SU-DHL-6 (cell line): ENCODE data around the gene RIOX2.

ENCODE experiments used
- H2AFZ ChIP-seq: fragments of 200-600 bp; sonication (generic); 2 replicates; pipeline ENCODE4 v1.6.1; 2014; ENCODE audit warnings: low read depth, mild to moderate bottlenecking, moderate library complexity, mixed read lengths, antibody characterized with exemption, low read length; ENCODE audit not compliant: severe bottlenecking
- H3F3A ChIP-seq: fragments of 200-600 bp; shearing (Covaris generic); 2 replicates; pipeline ENCODE4 v1.6.0; 2016; ENCODE audit warnings: antibody characterized with exemption, mild to moderate bottlenecking; ENCODE audit not compliant: insufficient read depth
- H3K27ac ChIP-seq: fragments of 200-600 bp; sonication (generic); 2 replicates; pipeline ENCODE4 v1.5.1; 2016; ENCODE audit warnings: low read depth, mild to moderate bottlenecking, low read length, moderate library complexity, mixed read lengths
- H3K27me3 ChIP-seq: fragments of 200-600 bp; sonication (generic), shearing (Covaris generic); 2 replicates; pipeline ENCODE4 v1.6.0; 2014; ENCODE audit warnings: mild to moderate bottlenecking, low read length
- H3K36me3 ChIP-seq: fragments of 200-600 bp; sonication (generic); 2 replicates; pipeline ENCODE4 v1.6.1; 2014; ENCODE audit warnings: mild to moderate bottlenecking, low read length, mixed read lengths
- H3K4me2 ChIP-seq: fragments of 300-600, 200-600 bp; shearing (Covaris generic), sonication (generic); 2 replicates; pipeline ENCODE4 v1.6.0; 2014; ENCODE audit warnings: low read length, low read depth, mild to moderate bottlenecking; ENCODE audit not compliant: poor library complexity, severe bottlenecking
- H3K4me3 ChIP-seq: fragments of 200-600 bp; sonication (generic); 2 replicates; pipeline ENCODE4 v1.5.1; 2014; ENCODE audit warnings: antibody characterized with exemption, low read length, mild to moderate bottlenecking, mixed read lengths; ENCODE audit not compliant: insufficient read depth, poor library complexity, severe bottlenecking
- H3K79me2 ChIP-seq: fragments of 200-600 bp; sonication (generic); 2 replicates; pipeline ENCODE4 v1.6.1; 2014; ENCODE audit warnings: mild to moderate bottlenecking, low read length, moderate library complexity; ENCODE audit not compliant: insufficient read depth
- H3K9ac ChIP-seq: fragments of 200-600 bp; sonication (generic); 2 replicates; pipeline ENCODE4 v1.7.0; 2014; ENCODE audit warnings: mild to moderate bottlenecking, low read length
- H3K9me2 ChIP-seq: fragments of 200-600 bp; sonication (generic); replicated peaks from 2 replicates; pipeline ENCODE4 v1.6.1; 2014; ENCODE audit warnings: low read length; ENCODE audit not compliant: insufficient read depth
- H3K9me3 ChIP-seq: fragments of 200-600 bp; sonication (generic); 2 replicates; pipeline ENCODE4 v1.6.1; 2014; ENCODE audit warnings: low read length, mixed read lengths; ENCODE audit not compliant: insufficient read depth
- H4K20me1 ChIP-seq: fragments of 200-600 bp; sonication (generic); 2 replicates; pipeline ENCODE4 v1.6.1; 2014; ENCODE audit warnings: low read depth, mild to moderate bottlenecking, antibody characterized with exemption, low read length, moderate library complexity, mixed read lengths
- CTCF ChIP-seq: fragments of 200-600 bp; sonication (generic); IDR thresholded peaks from one replicate; pipeline ENCODE4 v1.5.1; 2017; ENCODE audit warnings: antibody characterized with exemption, mild to moderate bottlenecking, low read length, moderate library complexity; ENCODE audit not compliant: insufficient read depth, poor library complexity, severe bottlenecking
- EZH2phosphoT487 ChIP-seq: fragments of 200-600 bp; sonication (generic), shearing (Covaris generic); conservative IDR thresholded peaks from 2 replicates; pipeline ENCODE4 v1.6.1; 2018; ENCODE audit warnings: mild to moderate bottlenecking, antibody characterized with exemption, low read length, moderate library complexity, mixed read lengths

Gene RIOX2

DNA sequence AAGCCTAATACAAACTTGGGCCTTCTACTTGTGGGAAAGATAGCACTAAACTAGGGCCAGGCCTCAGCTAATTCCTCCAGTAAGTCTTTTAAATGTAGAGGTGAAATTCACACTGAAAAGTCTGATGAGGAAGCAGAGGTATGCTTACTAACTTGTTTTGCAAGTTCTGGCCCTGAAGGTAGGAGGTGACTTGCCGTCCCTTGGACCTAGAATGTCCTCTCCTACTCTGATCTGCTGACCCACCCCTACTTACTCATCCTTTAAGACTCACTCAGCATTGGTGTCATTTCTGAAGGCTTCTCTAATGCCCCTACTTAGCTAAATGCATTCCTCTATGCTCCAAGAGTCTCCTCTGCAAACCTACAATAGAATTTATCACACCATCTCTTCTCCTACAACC is 19.4 kb downstream of the RIOX2 start:
- Histone ChIP-seq H3K4me3 (no peak overlapping the region), H4K20me1 (no peaks in the 10 kb centered on the region), H3F3A (no peaks in the 10 kb centered on the region), H3K36me3 (peaks cover 3% of the 10 kb centered on the region), H3K9me3 (no peaks in the 10 kb centered on the region), H2AFZ (no peak overlapping the region), H3K4me2 (no peak overlapping the region), H3K27me3 (no peaks in the 10 kb centered on the region), H3K27ac (no peak overlapping the region), H3K9ac (no peak overlapping the region), H3K79me2 (no peaks in the 10 kb centered on the region), H3K9me2 (no peaks in the 10 kb centered on the region)
- TF ChIP-seq CTCF (no peak), EZH2phosphoT487 (no peak)

GRCh38 chr3:97952280-97952679 is 20.0 kb downstream of the RIOX2 start:
- Histone ChIP-seq H3K9ac (no peak overlapping the region), H3K4me2 (no peak overlapping the region), H2AFZ (no peak overlapping the region), H3K36me3 (peaks cover 8% of the 10 kb centered on the region), H3K27ac (no peak overlapping the region), H3K79me2 (no peaks in the 10 kb centered on the region), H3K27me3 (no peaks in the 10 kb centered on the region), H4K20me1 (no peaks in the 10 kb centered on the region), H3K9me2 (no peaks in the 10 kb centered on the region), H3F3A (no peaks in the 10 kb centered on the region), H3K4me3 (no peak overlapping the region), H3K9me3 (no peaks in the 10 kb centered on the region)
- TF ChIP-seq EZH2phosphoT487 (no peak), CTCF (no peak)

DNA sequence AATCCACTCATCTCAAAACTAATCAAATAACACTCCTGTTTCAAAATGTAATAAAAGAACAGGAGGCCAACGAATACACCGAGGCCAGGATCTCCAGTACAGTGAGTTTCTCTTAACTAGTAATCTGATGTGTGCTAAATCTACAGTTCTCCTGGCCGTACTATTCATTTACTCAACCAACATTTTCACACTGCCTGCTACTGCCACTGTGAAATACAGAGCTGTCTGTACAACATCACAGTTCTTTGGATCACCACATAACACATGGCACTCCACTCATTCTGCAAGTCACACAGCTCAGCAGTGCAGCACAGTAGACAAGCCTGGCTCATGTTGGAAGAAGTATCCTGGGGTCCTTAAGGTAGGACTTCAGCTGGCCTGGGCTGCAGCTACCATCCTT is 21.9 kb downstream of the RIOX2 start:
- no peaks in the 10 kb centered on the region for H4K20me1 ChIP-seq
- no peaks in the 10 kb centered on the region for H3K79me2 ChIP-seq
- H3K9me3 ChIP-seq: no peaks in the 10 kb centered on the region
- TF ChIP-seq EZH2phosphoT487 (no peak), CTCF (no peak)
- H3K36me3 ChIP-seq: peaks cover 15% of the 10 kb centered on the region
- no peak overlapping the region for H2AFZ ChIP-seq
- no peak overlapping the region for H3K9ac ChIP-seq
- H3K9me2 ChIP-seq: no peaks in the 10 kb centered on the region
- no peaks in the 10 kb centered on the region for H3F3A ChIP-seq
- H3K4me2 ChIP-seq: no peak overlapping the region
- no peaks in the 10 kb centered on the region for H3K27me3 ChIP-seq
- no peak overlapping the region for H3K4me3 ChIP-seq
- no peak overlapping the region for H3K27ac ChIP-seq

DNA sequence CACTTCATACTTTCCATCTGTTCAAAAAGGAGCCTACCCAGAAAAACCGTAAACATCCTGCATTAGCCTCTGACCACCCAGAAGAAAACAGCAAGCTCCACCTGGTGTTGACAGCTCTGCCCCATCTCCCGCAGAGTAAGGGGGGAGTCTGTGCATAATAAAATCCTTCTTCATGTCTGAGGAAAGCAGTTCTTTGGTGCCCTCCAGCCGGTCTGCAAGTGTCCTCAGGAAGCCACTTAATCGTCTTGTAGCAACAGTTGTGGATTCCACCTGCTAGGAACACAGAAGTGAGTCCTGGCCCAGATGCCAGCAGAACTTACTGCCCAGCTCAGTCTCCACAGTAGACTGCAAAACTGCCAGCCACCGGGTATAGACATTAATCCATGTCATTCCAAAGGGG is 22.5 kb downstream of the RIOX2 start:
- H3K4me3 ChIP-seq: no peak overlapping the region
- H3K4me2 ChIP-seq: no peak overlapping the region
- peaks cover 22% of the 10 kb centered on the region for H3K36me3 ChIP-seq
- H3K9me3 ChIP-seq: no peaks in the 10 kb centered on the region
- TF ChIP-seq EZH2phosphoT487: no peak
- no peak for TF ChIP-seq CTCF
- H3F3A ChIP-seq: no peaks in the 10 kb centered on the region
- H3K27ac ChIP-seq: no peak overlapping the region
- no peak overlapping the region for H2AFZ ChIP-seq
- H3K27me3 ChIP-seq: no peaks in the 10 kb centered on the region
- H3K79me2 ChIP-seq: no peaks in the 10 kb centered on the region
- no peaks in the 10 kb centered on the region for H4K20me1 ChIP-seq
- no peaks in the 10 kb centered on the region for H3K9me2 ChIP-seq
- H3K9ac ChIP-seq: no peak overlapping the region
